HG03439 (cell line): ENCODE measurements around the gene RTF1.
"Not testable (repeated sequence)": the region's sequence is repeated elsewhere in the genome, so short reads cannot be mapped to it uniquely, and the experiment has no call there.

ENCODE experiments used
- ATAC-seq: cut with Tn5 transposase; IDR thresholded peaks from one replicate; pipeline ENCODE4 v1.9.1; 2021; ENCODE audit warnings: mild to moderate bottlenecking, moderate library complexity; ENCODE audit not compliant: unreplicated experiment

RTF1 gene

DNA sequence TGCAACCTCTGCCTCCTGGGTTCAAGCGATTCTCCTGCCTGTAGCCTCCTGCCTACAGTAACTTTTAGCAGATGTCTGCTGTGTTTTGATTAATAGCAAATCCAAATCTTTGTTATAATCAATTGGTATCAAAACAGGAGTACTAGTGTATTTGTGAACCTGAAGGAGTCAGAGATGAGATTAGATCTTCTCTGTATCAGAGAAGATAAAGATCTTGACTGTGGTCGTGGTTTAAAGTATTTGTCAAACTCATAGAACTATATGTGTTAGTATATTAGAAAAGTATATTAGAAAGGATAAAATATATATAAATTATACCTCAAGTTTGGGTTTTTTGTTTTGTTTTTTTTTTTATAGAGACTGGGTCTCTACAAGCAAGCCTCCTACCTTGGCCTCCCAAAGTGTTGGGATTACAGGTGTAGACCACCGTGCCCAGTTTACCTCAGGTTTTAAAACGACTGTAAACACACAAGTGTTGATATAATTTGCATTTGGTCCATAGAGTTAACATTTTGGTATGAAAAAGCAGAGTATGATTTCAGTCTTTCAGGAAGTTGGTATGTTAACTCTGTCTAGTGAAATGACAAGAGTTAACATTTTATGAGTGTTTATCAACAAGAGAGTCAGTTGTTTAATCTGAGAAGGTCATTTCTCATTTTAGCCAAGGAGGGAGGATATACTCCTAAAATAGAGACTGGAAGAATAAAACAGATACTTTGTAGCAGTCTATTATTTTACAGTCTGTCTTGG lies 18.3 kb downstream of the RTF1 start:
- ATAC-seq: no peak

DNA sequence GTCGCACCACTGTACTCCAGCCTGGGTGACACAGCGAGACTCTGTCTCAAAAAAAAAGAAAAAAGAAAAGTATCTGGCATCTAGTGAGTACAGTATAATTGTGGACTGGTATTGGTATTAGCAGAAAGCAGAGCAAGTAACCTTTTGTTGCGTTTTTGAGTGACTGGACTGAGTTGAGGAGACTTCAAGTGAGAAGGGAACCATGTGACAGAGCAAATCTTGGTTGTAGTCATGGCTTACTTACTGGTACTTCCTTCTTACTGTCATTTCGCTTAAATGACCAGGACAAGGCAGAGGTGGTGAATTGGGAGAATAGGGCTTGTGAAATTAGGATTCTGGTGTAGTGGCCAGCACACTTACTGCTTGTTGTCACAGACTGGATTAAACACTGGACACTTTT lies 20.6 kb downstream of the RTF1 start:
- no peak for ATAC-seq

DNA sequence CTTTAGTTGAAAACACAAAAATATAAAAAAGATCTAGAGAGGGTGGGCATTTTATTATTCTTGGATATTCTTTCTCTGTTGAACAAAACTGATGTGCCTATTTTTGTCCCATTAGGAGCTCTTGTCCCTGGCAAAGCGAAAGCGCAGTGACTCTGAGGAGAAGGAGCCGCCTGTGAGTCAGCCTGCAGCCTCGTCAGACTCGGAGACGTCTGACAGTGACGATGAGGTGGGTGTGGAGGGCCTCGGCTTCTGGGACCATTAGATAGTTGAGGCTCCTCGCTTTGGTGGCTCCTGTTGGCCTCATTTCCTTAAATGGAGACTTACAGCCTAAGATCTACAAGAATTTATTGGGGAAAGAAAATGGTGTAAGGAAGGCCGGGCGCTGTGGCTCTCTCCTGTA lies 21.3 kb downstream of the RTF1 start:
- ATAC-seq: no peak

DNA sequence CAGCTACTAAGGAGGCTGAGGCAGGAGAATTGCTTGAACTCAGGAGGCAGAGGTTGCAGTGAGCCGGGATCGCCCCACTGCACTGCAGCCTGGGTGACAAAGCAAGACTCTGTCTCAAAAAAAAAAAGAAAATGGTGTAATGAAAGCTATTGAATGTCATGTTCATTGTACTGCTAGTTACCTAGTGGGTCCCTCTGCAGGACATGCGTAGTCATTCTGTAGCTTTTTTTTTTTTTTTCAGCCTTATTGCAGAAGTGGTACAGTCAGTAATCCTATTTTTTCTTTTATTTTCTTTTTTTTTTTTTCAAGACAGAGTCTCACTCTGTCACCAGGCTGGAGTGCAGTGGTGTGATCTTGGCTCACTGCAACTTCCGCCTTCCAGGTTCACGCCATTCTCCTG lies 21.9 kb downstream of the RTF1 start:
- not testable (repeated sequence) for ATAC-seq

DNA sequence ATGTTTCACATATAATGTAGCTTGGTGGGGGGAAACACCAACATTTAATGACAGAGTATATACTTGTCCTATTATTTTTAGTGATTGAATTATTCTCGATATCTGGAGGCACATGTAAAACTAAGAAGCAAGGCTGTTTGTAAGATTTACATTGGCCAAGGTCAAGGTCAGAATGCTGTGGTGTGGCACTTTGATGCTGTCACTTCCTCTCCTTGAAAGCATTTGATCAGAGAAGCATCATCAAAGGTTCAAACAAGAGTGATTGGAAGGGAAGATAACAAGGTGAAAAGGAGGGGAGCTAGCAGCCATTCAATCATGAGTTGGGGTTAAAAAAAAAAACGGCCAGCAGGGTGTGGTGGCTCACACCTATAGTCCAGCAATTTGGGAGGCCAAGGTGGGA lies 26.4 kb downstream of the RTF1 start:
- no peak for ATAC-seq

DNA sequence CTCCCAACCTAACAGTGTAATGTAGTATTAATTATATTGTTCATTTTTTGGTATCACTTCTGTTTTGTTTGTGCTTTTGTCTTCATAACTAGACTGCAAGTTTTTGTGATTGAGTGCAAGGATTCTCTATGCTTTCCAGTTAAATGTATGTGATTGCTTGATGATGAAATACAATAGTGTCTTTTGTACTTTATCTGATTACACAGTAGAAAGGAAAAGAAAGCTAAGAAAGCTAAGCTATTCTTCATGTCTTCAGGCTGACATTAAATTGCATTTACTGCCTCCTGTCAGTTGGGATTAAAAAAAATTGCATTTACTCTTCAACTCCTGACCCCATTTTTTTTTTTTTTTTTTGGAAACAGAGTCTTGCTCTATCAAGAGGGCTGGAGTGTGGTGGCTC lies 28.5 kb downstream of the RTF1 start:
- no peak for ATAC-seq

DNA sequence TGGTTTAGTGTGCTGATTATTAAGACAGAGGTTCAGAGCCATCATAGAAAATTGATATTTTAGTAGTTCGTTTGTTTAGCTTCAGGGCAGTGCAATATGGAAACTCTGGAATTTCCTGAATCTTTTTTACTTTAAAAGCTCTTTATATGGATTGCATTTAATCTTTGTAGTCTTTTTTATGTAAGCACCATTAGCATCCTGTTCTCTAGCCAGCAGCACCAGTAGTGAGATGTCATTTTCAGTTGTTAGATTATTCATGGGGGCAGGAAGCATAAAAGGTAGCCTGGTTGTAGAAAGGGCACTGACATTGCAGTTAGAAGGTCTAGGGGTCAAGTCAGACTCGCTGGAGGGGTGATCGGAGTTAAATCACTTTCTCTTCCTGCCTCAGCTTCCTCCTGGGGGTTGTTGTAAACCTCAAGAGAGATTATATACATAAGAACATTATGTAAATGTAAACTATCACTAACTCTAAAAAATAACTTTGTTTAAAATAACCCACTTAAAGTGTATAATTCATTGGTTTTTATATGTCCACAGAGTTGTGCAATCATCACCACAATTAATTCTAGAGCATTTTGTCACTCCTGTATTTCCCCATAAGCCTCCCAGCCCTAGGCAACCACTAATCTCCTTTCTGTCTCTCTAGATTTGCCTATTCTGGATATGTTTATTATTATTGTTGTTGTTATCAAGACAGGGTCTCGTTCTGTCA lies 45.3 kb downstream of the RTF1 start:
- no peak for ATAC-seq

DNA sequence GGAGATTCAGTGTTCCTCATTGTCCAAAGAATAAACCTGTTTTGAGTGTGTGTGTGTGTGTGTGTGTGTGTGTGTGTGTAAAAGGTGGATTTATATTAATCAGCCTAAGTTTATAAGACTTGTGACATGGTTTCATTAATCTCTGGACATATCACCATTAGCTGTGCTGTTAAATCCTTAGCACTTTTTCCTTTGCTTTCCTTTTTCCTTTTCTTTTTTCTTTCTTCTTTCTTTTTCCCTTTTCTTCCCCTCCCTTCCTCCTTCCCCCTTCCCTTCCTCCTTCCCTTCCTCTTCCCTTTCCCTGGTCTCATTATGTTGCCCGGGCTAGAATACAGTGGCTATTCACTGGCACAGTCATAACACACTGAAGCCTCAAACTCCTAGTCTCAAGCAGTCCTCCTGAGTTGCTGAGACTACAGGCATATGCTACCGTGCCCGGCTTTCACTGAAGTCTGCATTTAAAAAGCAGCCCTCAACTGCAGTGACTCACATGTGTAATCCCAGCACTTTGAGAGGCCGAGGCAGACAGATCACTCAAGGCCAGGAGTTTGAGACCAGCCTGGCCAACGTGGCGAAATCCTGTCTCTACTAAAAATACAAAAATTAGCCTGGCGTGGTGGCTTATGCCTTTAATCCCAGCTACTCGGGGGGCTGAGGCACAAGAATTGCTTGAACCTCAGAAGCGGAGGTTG lies 48.1 kb downstream of the RTF1 start:
- no peak for ATAC-seq

DNA sequence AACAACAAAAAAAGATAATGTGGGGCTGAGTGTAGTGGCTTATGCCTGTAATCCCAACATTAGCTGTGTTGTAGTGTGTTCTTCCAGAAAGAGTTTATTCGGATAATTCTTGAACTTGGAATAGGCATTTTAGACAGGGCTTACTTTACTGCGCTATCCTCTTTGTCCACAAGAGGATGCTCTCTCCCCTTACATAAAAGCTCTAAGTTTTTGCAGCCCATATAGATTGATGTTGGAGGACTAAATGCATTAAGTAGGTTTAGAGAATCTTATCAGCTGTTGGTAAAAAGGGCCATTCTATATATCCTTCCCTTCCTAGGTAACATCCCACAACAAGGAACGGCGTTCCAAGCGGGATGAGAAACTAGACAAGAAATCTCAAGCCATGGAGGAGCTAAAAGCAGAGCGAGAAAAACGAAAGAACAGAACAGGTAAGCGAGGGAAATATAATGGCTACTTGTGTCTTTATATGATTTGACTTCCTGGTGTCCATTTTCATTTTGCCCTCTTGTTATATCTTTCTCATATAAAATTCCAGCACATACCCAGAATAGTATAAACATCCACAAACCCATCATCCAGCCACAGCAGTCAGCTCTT lies 49.0 kb downstream of the RTF1 start:
- no peak for ATAC-seq

DNA sequence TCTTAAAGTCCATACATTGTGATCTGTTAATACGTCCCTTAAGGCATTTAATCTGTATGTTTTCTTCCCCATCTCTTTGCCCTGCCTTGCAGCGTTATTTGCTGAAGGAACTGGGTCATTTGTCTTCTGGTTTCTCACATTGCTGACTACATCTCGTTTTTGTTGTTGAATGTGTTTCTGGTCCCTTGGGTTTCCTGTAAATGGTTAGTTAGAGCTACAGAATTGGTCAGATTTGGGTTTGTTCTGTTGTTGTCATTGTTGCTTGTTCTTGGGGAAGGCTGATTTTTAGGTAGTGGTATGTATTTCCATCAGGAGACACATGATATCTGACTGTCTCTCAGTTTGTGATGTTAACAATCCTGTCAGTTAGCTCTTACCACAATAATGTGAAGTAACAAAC lies 49.8 kb downstream of the RTF1 start:
- ATAC-seq: no peak

DNA sequence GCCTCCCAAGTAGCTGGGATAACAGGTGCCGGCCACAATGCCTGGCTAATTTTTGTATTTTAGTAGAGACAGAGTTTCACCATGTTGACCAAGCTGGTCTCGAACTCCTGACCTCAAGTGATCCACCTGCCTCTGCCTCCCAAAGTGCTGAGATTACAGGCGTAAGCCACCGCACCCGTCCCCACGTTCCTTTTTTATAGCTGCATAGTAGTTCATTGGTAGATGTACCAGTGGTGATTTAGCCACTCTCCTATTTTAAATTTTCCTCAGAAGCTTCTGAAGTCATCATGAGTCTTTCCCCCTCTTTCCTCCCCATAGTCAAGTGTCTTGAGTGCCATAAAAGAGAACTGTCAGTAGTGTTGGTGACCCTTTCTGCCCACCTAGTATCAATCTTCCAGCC lies 52.7 kb downstream of the RTF1 start:
- not testable (repeated sequence) for ATAC-seq

DNA sequence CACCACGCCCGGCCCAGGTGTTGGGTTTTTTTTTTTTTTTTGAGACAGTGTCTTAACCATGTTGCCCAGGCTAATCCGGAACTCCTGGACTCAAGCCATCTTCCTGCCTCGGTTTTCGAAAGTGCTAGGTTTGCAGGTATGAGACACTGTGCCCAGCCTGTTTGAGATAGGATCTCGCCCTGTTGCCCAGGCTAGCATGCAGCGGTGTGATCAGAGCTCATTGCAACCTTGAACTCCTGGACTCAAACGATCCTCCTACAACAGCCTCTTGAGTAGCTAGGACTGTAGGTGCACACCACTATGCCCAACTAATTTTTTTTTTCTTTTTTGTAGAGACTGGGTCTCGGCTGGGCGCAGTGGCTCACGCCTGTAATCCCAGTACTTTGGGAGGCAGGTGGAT lies 56.5 kb downstream of the RTF1 start:
- ATAC-seq: no peak

DNA sequence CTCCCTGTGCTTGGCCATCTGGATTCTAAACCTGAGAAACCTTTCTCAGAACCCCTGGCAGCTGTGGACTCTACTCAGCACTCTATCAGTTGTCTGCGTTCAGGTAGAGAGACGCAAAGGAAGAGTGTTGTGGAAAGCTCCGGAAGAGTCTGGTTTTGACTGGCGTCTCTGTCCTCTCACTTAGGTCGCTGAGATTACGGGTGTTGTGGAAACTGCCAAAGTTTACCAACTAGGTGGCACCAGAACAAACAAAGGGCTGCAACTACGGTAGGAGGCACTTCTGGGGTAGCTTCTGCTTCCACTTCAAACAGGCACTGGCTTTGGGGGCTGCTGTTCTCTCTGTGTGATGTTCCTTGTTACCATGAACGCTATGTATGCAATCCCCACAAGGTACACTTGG lies 57.5 kb downstream of the RTF1 start:
- ATAC-seq: no peak

DNA sequence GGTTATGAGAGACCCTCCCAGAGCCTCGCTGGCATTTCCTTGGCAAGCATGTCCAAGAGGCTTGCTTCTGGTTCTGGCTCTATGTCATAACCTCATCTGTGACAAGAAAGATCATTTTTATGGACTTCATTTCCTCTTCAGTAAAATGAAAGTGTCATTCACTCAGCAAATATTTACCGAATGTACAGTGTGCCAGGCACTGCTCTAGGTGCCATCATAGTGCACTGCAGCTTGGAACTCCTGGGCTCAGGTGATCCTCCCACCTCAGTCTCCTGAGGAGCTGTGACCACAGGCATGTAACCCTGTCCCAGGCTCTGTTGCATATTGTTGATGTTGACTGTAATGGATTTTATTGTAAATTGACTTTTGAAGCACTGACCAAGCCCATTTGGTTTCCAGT lies 58.0 kb downstream of the RTF1 start:
- no peak for ATAC-seq

DNA sequence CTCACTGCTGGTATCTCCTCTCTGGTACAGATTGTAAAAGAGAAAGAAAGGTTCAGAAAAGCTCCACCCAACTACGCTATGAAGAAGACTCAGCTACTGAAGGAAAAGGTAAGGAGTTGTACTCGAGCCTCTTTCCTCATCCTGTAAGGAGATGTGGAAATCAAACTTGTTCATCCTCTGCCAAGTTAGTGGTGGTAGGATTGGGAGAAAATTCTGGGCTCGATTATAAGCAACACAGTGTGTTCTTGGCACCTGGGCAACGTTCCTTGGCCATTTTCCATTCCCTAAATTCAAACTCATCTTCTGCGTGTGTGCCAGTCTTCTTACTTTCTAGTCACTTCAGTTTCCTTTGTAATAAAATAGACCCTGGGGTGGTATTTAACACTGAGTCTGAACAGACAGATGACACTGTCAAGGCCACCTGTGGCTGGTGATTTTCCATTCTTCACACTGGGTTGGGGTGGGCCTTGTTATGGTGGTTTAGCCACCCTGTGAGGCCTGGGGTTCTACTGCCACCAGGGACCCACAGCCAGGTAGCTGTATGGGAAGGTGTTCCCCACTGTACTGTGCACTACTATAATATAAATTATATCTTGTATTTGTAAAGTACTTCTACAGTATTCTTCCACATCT lies 59.6 kb downstream of the RTF1 start:
- ATAC-seq: no peak

DNA sequence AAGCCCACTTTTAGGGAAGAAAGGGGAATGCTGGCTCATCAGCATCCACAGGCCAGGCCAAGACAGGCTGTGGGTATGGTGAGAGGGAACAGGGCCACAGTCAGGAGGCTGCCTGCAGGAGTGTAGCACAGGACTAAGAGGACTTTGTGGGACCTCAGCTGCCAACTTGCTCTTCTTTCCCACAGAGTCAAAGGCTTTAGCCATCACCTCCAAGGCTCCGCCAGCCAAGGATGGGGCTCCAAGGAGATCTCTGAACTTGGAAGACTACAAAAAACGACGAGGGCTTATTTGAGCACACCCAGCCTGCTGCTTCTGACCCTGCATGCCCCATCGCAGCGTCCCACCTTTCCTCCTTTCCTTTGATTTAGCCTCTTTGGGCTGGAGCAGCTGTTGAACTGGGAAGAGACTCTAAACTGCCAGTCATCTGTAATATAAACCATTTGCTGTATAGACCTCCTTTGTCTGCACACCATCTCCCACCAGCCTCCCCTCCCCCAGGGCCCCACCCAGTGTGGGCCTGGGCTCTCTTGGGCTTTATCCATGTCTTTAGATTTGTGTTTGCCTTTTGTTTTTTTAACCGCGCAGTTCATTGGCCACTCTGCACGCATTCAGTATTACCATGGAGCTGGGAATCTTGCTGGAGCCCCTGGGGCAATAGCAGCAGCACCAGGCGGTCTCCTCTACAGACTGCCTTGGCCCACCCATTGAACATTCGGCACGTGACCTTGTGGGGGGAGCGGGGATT lies 63.7 kb downstream of the RTF1 start:
- ATAC-seq: no peak

DNA sequence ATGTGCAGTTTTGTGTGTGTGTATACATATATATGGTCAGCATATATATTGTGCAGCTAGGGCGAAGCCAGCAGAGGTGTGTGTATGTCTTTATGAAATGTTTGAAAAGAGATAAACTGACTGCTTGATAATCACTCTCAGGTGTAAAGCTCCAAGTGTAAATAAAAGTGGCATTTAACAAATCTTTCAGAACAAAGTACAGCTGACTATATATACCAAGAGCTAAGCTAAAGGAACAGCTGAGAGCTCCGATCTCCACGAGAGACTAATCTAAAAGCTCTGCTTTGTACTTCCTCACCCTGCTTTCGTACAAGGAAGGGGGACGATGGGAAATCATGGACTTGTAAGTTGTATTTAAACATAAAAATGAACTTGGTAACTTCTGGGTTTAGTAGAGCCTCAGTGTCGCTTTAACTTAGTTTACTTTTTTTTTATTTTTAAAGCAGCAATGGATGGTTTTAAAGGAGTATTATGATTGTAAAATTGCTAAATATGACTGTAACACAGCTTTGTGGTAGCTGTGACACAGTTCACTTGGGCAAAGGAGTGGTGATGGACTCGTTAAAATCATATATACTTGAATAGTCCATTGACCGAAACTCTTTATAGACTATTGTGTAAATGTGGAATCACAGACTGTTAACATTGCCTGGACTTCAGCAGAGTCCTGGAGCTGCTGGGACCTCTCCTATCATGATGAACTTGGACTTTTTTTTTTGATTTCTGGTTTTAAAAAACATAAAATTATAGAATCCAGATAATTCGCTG lies 65.4 kb downstream of the RTF1 start:
- ATAC-seq: no peak

DNA sequence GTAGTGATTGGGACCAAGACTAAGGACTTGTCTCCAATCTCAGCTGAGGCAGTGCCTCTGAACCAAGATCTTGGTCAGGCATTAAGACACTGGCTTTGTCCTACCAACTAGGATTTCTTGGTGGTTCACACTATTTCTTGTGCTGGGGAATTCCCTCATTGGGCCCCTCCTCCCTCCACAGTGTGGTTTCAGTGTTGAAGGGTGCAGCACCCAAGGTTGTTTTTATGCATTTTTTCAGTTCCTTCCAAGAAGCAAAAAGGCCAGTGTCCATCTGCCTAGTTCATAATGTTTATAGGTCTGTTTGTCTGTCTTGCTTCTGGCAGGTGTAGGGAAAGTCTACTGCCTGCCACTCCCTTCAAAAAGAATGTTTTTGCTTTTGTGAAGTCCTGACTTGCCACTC lies 66.2 kb downstream of the RTF1 start:
- no peak for ATAC-seq

DNA sequence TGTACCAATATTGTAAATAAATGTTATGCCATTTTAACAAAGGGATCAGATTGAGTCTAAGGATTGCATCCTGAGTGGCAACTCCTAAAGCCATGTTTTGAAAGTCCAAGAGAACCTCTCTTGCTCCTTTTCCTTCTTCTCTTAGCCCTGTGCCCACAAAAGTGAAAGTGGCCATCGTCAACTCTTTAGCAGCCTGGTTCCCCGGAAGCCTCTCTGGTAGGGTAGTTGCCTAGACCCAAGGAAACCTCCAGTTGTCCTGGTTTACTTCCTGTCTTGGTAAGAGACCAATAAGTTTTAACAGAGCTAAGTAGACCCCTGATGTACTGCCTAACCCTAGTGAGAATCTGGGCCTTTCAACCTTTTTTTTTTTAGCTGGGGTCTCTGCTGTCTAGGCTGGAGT lies 66.6 kb downstream of the RTF1 start:
- no peak for ATAC-seq
